BLaER1 (cell line): Measurements from ENCODE around the gene LAPTM4A.
"Not testable (repeated sequence)": the region's sequence is repeated elsewhere in the genome, so short reads cannot be mapped to it uniquely, and the experiment has no call there.

Experiments
- H3K27ac ChIP-seq: shearing (Covaris generic); formaldehyde crosslinking; 2 replicates; pipeline ENCODE4 v1.8.1; 2022
- H3K27me3 ChIP-seq: shearing (Covaris generic); formaldehyde crosslinking; 2 replicates; pipeline ENCODE4 v1.8.1; 2022
- H3K36me3 ChIP-seq: shearing (Covaris generic); formaldehyde crosslinking; 2 replicates; pipeline ENCODE4 v1.8.1; 2022
- H3K4me1 ChIP-seq: shearing (Covaris generic); formaldehyde crosslinking; 2 replicates; pipeline ENCODE4 v1.8.1; 2022
- H3K4me2 ChIP-seq: shearing (Covaris generic); formaldehyde crosslinking; 2 replicates; pipeline ENCODE4 v1.8.1; 2022
- H3K4me3 ChIP-seq: shearing (Covaris generic); formaldehyde crosslinking; 2 replicates; pipeline ENCODE4 v1.8.1; 2022
- H3K9ac ChIP-seq: shearing (Covaris generic); formaldehyde crosslinking; 2 replicates; pipeline ENCODE4 v1.8.1; 2022
- H3K9me3 ChIP-seq: shearing (Covaris generic); formaldehyde crosslinking; 2 replicates; pipeline ENCODE4 v1.8.1; 2022
- H4K20me1 ChIP-seq: shearing (Covaris generic); formaldehyde crosslinking; 2 replicates; pipeline ENCODE4 v1.8.1; 2022
- Cebpa-rat ChIP-seq: shearing (Covaris generic); IDR thresholded peaks from 2 replicates; pipeline ENCODE4 v1.8.1; 2022

The LAPTM4A gene

DNA sequence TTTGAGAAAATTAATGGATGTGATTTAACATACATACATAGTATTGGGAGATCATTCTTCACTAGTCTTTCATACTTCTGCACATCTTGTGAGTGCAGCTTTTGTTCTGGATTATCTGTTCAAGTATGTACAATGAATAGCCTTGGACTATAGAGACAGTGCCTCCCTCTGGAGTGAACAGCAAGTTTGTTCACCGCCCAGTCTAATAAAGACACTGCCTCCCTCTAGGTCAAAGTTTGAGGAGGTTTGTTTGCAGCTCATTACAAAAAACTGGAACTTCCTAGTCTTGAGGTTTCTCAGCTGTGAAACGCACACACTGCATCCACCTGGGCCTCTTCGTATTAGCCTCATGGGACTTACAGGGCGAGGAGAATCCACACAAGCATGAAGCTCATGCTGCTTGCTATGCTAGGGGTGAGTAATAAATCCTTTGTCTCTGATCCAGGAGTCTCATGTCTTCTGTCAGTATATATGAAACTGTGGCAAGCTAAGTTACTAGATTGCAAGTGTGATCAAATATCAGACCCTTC, 26.0 kb upstream of the LAPTM4A start:
- Histone ChIP-seq H3K4me3 (no peak overlapping the region), H3K4me1 (no peaks in the 10 kb centered on the region), H3K36me3 (no peaks in the 10 kb centered on the region), H4K20me1 (no peaks in the 10 kb centered on the region), H3K9me3 (0 out of 2 replicates have a peak, but pooled peaks cover 3% of the 10 kb centered on the region), H3K4me2 (no peak overlapping the region), H3K27me3 (no peaks in the 10 kb centered on the region), H3K27ac (no peak overlapping the region), H3K9ac (no peak overlapping the region)
- no peak for TF ChIP-seq Cebpa-rat

DNA sequence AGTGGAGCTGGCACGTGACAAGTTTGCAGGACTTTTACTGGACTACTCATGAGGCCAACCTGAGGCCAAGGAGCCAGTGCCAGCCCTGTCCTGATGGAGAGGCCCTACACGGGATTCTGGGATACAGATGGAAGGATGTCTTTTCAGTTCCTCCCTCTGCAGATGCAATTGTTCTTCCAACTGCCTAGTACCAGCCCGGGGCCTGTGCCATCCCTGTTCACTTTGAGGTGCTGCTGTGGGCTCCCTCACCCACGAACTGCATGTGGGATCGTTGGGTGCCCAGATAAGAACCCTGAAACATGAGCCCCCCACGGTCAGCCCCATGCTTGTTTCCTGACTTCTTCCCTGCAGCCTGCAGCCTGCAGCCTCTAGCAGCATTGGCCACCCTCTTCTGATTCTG, 25.3 kb upstream of the LAPTM4A start:
- Histone ChIP-seq H3K9me3 (0 out of 2 replicates have a peak, but pooled peaks cover 3% of the 10 kb centered on the region), H3K4me3 (no peak overlapping the region), H3K4me1 (no peaks in the 10 kb centered on the region), H3K27ac (no peak overlapping the region), H4K20me1 (no peaks in the 10 kb centered on the region), H3K4me2 (no peak overlapping the region), H3K36me3 (no peaks in the 10 kb centered on the region), H3K27me3 (no peaks in the 10 kb centered on the region), H3K9ac (no peak overlapping the region)
- TF ChIP-seq Cebpa-rat, result no peak

- Histone ChIP-seq H3K27ac (no peak overlapping the region), H4K20me1 (no peaks in the 10 kb centered on the region), H3K4me1 (no peaks in the 10 kb centered on the region), H3K4me3 (no peak overlapping the region), H3K27me3 (no peaks in the 10 kb centered on the region), H3K4me2 (no peak overlapping the region), H3K9me3 (0 out of 2 replicates have a peak, but pooled peaks cover 3% of the 10 kb centered on the region), H3K36me3 (no peaks in the 10 kb centered on the region), H3K9ac (no peak overlapping the region)
- no peak for TF ChIP-seq Cebpa-rat
Measured at GRCh38 chr2:20074901-20075300, 23.5 kb upstream of the LAPTM4A start.

DNA sequence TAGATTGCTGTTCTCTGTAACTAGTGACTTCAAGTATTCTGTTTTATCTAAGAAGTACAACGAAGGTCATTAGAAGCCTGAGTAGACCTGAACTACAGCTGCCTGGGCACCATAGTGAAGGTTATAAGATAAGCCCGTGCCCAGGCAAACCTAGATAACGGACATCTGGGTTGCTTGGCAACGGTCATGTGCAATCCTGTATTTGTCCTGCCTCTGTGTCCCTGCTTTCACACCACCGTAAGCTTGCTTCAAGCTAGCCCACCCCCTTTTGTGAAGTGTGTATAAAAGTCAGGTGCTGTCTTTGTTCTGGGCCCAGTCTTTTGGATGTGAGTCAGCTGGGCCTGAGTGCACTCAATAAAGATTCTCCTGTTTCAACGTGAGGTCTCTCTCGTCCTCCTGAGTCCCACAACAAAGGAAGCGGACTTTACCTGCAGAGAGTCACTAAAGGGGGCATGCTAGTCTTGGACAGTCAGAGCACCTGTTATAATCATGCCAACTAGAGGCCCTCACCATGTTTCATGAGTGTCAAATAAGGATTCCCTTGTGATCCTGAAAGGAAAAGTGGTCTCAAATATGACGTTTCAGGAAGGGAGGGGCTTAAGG, 22.7 kb upstream of the LAPTM4A start:
- not testable (repeated sequence) for H3K36me3 ChIP-seq, H4K20me1 ChIP-seq, H3K27me3 ChIP-seq, H3K27ac ChIP-seq, H3K9ac ChIP-seq, H3K4me1 ChIP-seq, H3K9me3 ChIP-seq, H3K4me2 ChIP-seq, H3K4me3 ChIP-seq

DNA sequence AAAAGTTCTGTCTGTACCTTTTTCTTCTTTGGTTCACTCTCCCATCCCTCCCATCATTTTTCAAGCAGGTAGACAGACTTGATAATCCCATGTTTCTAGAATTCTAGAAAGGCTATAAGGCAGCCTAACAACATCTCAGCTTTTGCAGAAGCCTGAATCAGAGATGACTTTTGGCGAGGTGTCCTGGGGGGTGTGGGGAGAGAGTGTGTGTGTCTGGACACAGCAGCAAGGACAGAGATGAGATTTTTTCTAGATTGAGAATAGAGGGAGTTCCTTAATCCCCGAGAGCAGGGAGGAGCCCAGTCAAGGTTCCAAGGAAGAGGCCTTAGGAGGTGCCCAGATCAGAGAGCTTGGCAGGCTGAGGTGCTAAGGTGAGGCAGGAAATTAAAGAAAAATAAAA, 22.0 kb upstream of the LAPTM4A start:
- no peak for TF ChIP-seq Cebpa-rat
- Histone ChIP-seq H3K9me3 (0 out of 2 replicates have a peak, but pooled peaks cover 3% of the 10 kb centered on the region), H4K20me1 (no peaks in the 10 kb centered on the region), H3K27me3 (no peaks in the 10 kb centered on the region), H3K4me3 (no peak overlapping the region), H3K36me3 (no peaks in the 10 kb centered on the region), H3K4me1 (no peaks in the 10 kb centered on the region), H3K9ac (no peak overlapping the region), H3K27ac (no peak overlapping the region), H3K4me2 (no peak overlapping the region)

- H3K27ac ChIP-seq, result no peak overlapping the region
- no peaks in the 10 kb centered on the region for H3K36me3 ChIP-seq
- H3K4me3 ChIP-seq, result no peak overlapping the region
- H3K4me1 ChIP-seq, result no peaks in the 10 kb centered on the region
- H3K9me3 ChIP-seq, result peaks cover 5% of the 10 kb centered on the region
- H4K20me1 ChIP-seq, result no peaks in the 10 kb centered on the region
- H3K27me3 ChIP-seq, result no peaks in the 10 kb centered on the region
- no peak overlapping the region for H3K4me2 ChIP-seq
- no peak for TF ChIP-seq Cebpa-rat
- no peak overlapping the region for H3K9ac ChIP-seq
Measured at GRCh38 chr2:20072436-20073158, 21.2 kb upstream of the LAPTM4A start.

- Histone ChIP-seq H3K27ac (no peak overlapping the region), H3K4me2 (no peak overlapping the region), H3K4me1 (no peaks in the 10 kb centered on the region)
Measured at GRCh38 chr2:20071397-20072383, 20.3 kb upstream of the LAPTM4A start.

GRCh38 chr2:20069756-20070155, 18.3 kb upstream of the LAPTM4A start:
- TF ChIP-seq Cebpa-rat, result no peak
- H3K9me3 ChIP-seq, result peaks cover 9% of the 10 kb centered on the region
- H3K36me3 ChIP-seq, result no peaks in the 10 kb centered on the region
- H3K27ac ChIP-seq, result no peak overlapping the region
- H3K27me3 ChIP-seq, result no peaks in the 10 kb centered on the region
- H3K9ac ChIP-seq, result no peak overlapping the region
- no peaks in the 10 kb centered on the region for H3K4me1 ChIP-seq
- no peak overlapping the region for H3K4me2 ChIP-seq
- no peak overlapping the region for H3K4me3 ChIP-seq
- H4K20me1 ChIP-seq, result no peaks in the 10 kb centered on the region

More at GRCh38 chr2:20071397-20072383, 20.3 kb upstream of the LAPTM4A start:
- no peaks in the 10 kb centered on the region for H3K36me3 ChIP-seq
- H4K20me1 ChIP-seq, result no peaks in the 10 kb centered on the region
- no peak for TF ChIP-seq Cebpa-rat
- no peak overlapping the region for H3K9ac ChIP-seq
- H3K9me3 ChIP-seq, result peaks cover 9% of the 10 kb centered on the region
- H3K4me3 ChIP-seq, result no peak overlapping the region
- H3K27me3 ChIP-seq, result no peaks in the 10 kb centered on the region

- no peak overlapping the region for H3K27ac ChIP-seq
- no peaks in the 10 kb centered on the region for H3K27me3 ChIP-seq
- no peak for TF ChIP-seq Cebpa-rat
- H3K36me3 ChIP-seq, result no peaks in the 10 kb centered on the region
- H3K9me3 ChIP-seq, result peaks cover 14% of the 10 kb centered on the region
- no peaks in the 10 kb centered on the region for H4K20me1 ChIP-seq
- H3K4me3 ChIP-seq, result no peak overlapping the region
- H3K4me2 ChIP-seq, result no peak overlapping the region
- H3K4me1 ChIP-seq, result no peaks in the 10 kb centered on the region
- no peak overlapping the region for H3K9ac ChIP-seq
Measured at GRCh38 chr2:20067992-20068584, 16.7 kb upstream of the LAPTM4A start.
